GM19468 (cell line): Measurements from ENCODE around the gene OGFOD3.
"Not testable (repeated sequence)": the region's sequence is repeated elsewhere in the genome, so short reads cannot be mapped to it uniquely, and the experiment has no call there.

Source experiments
- ATAC-seq: cut with Tn5 transposase; IDR thresholded peaks from one replicate; pipeline ENCODE4 v1.9.1; 2021; ENCODE audit warnings: mild to moderate bottlenecking, moderate library complexity, moderate number of reproducible peaks; ENCODE audit not compliant: unreplicated experiment; ENCODE audit errors: extremely low read depth

Gene OGFOD3

DNA sequence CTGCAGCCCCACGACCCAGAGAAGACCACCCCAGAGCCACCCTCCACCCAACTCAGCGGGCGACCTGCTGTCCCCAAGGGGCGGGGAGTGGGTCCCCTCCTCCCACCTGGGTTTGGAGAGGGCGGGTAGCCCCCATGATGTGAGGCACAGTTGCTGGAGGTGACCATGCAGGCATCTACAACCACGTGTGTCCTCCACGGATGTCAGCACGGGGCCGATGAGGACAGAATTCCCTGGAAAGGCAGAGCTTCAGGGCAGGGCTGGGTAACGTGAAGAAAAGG, 39.7 kb downstream of the OGFOD3 start:
- no peak for ATAC-seq

DNA sequence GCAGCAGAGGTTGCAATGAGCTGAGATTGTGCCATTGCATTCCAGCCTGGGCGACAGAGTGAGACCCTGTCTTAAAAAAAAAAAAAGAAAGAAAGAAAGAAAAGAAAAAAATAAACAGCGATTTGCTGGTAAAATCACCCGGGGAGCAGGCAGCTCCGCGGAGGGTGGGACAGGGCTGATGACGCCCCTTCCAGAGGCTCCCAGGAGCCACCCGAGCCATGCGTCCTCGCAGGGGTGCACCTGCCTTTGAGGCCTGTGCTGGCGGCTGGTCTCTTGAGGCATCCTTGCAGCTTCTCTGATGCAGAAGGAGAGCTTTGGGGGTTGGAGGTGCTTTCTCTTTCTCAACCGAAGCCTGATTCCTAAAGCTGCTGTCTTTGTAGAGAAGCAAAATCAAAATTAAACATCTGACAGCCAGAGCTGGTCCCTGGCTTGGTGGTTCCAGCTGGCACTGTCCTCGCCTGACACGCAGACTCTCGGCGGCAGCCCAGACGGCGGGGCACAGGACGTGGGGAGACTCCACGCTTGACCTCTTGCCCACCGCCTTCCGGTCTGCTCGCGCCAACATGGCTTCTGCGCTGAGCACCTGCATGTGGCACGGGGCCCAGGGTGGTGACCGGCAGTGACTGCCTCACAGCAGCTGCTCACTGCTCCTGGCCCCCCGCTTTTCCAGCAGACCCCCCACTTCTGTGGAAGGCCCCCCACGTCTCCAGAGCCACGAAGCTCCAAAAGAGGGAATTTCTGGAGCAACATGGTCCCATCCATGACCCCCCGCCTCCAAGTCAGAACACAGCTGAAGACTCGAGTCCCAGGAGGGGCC, 40.3 kb downstream of the OGFOD3 start:
- ATAC-seq: no peak

DNA sequence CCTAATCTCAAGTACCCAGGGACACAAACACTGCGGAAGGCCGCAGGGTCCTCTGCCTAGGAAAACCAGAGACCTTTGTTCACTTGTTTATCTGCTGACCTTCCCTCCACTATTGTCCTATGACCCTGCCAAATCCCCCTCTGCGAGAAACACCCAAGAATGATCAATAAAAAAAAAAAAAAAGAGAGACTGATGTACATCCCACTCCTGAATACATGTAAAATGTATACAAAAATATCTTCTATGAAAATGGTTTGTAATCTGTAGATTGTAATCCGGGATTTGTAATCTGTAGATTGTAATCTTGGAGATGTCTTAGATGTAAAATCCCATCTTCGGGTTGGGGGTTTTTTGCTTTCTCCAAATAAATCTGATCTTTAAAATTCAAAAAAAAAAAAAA, 41.1 kb downstream of the OGFOD3 start:
- ATAC-seq: not testable (repeated sequence)

DNA sequence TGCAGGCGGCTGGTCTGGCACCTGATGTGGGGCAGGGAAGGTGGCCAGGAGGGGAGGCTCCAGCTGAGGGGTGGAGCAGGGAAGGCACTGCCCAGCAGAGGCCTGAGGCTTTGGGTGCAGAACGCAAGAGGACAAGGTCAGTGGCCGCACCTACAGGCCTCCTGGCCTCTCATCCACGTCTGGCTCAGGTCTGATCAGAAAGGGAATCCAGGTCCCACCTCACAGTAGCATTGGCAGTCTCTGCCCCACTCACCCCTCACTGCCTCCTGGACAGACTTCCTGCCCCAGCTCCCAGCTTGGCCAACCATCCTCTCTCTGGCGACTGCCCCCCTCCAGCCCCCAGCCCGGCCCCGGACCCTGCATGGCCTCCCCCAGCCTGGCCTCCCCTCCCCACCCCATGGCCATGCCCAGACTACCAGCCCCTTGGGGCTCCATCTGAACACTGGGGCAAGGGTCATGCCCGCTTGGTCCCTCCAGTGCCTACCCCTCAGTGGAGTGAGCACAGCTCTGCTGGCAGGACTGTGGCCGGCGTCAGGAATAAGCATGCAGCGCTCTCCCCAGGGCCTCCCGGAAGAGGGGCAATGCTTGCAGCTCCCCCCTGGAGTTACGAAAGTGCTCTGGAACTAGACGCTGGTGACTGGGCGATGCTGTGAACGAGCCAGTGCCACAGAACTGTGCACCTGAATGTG, 42.2 kb downstream of the OGFOD3 start:
- no peak for ATAC-seq

DNA sequence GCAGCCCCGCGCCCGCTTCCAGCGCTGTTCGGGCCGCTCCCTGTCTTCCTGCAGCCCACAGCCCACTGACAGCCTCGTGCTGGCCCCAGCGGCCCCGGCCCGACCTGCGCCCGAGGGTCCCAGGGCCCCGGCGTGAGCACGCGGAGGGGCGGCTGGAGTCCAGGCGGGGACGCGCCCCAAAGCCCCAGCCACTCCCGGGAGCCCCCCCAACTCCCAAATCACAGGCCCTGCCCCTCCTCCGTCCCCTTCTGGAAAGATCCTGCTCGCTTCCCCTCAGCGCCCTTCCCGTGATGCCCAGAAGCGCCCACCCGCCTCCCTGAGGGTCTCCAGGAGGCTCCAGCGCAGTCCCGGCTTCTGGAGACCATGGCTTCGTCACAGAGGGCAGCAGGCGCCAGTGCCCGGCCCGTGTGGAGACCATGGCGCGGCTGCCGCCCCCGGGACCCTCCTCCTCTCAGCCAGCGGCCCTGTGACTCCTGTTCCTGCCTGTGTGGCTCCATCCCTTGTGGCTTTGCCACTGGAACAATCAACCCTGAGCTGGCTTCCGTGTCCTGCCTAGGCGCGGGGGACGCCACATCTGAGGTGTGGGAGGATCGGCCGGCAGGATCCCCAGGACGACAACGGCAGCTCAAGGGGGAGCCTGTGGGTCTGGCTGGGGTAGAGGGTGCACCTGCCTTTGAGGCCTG, 42.9 kb downstream of the OGFOD3 start:
- ATAC-seq: no peak

DNA sequence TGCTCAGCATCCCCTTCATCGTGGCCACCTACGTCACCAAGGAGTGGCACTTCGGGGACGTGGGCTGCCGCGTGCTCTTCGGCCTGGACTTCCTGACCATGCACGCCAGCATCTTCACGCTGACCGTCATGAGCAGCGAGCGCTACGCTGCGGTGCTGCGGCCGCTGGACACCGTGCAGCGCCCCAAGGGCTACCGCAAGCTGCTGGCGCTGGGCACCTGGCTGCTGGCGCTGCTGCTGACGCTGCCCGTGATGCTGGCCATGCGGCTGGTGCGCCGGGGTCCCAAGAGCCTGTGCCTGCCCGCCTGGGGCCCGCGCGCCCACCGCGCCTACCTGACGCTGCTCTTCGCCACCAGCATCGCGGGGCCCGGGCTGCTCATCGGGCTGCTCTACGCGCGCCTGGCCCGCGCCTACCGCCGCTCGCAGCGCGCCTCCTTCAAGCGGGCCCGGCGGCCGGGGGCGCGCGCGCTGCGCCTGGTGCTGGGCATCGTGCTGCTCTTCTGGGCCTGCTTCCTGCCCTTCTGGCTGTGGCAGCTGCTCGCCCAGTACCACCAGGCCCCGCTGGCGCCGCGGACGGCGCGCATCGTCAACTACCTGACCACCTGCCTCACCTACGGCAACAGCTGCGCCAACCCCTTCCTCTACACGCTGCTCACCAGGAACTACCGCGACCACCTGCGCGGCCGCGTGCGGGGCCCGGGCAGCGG, 43.6 kb downstream of the OGFOD3 start:
- ATAC-seq: no peak

DNA sequence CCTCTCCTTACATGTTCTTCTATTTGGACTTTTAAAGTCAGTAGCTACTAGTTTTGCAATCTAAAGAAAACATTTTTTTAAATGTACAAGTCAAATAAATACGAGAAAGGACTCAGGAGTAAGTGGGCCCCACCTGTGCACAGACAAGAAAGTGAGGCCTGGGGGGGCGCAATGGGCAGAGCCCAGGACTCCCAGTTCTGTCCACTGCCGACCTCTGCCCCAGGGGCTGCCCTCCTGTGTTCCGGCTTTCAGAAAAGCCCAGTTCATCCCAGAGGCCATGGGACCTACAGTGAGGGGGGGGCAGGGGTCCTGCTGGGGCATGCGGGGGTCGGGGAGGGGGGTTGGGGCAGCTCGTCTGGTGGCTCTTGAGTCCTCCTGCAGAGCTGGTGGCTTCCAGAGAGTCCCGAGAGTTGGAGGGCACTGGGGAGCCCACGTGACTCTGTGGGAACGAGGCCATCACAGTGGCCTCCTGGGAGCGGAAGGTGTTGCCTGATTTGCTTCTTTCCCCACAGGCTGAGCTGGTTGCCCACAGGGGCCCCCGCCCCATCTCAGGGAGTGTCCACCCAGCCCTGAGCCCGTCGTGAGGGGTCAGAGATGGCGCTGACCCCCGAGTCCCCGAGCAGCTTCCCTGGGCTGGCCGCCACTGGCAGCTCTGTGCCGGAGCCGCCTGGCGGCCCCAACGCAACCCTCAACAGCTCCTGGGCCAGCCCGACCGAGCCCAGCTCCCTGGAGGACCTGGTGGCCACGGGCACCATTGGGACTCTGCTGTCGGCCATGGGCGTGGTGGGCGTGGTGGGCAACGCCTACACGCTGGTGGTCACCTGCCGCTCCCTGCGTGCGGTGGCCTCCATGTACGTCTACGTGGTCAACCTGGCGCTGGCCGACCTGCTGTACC, 44.4 kb downstream of the OGFOD3 start:
- ATAC-seq: no peak

DNA sequence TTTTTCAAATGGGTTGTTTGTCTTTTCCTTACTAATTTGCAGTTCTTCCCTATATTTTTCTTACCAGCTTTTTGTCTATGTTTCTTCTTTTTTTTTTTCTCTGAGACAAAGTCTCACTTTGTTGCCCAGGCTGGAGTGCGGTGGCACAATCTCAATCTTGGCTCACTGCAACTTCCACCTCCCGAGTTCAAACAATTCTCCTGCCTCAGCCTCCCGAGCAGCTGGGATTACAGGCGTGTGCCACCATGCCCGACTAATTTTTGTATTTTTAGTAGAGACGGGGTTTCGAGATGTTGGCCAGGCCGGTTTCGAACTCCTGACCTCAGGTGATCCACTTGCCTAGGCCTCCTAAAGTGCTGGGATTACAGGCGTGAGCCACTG, 45.3 kb downstream of the OGFOD3 start:
- ATAC-seq: not testable (repeated sequence)

DNA sequence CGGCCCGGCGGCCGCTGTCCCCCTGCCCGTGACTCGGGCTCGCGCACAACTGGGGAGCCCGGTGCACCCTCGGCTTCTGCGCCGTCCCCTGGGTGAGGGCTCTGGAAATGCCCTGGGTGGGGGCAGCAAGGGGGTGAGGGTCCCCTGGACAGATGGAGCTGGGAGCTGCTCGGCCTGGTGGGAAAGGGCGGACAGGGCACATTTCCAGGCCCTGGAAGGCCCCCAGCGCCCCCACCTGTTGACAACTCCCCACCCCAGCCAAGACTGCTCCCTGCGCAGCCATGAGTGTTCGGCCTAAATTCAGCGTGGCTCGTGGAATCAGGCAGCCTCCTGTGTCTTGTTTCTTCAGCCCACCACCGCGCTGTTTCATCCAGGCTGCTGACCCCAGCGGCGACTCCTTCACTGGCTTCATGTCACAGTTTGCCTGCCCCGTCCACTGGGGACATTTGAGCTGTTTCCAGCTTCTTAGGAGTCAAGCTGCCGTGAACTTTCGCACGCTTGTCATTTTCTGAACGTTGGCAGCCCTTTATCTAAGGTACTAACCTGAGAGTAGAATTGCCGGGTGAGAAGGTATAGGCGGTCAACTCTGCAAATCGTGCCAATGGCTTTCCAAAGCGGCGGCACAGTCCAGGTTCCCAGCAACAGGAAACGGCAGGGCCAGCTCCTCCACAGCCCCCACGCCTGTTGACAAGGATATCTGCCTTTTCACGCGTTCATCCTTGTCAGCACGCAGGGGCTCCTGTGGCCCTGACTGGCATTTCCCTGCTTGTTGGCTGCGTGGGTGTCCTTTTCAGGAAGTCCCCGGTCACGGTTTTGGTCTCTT, 45.9 kb downstream of the OGFOD3 start:
- no peak for ATAC-seq

DNA sequence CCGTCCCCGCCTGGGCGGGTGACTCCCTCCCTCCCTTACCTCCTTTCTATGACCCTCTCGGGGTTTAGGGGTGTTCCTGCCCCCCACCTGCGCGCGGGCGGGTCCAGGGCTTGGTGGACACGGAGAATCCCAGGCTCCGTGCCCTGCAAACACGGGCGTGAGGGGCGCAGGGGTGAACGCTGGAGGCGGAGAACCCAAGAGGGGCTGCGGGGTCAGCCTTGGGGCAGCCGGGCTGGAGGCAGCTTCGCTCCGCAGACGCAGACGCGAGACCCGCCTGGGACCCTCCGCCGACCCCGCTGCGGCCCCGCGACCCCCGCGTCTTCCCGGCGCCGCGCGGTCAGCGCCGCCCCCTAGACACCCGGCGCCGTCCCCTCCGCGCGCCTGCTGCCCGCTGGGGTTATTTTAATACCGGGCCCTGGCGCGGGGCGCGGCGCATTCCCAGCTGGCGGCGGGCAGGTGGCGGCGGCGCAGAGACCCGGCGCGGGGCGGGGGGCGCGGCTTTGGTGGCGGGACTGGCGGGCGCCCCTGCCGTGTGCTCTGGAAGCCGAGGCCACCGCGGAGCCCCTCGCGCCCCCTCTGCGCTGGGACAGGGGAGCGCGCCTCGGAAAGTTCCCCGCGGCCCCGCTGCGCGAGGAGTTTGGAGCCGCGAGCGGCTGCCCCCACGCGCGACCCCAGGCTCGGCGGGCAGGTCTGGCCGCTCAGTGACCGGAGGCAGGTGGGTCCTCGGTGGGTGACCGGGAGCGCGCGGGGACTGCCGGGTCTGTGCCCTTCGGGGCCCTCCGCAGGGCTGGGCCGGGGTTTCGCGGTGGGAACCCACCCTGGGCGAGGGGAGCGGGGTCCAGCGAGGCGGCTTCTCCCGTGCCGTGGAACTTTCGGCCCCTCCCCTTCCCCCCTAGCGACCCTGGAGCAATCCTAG, 46.8 kb downstream of the OGFOD3 start, which contains the start of gene UTS2R:
UTS2R (plus strand) TSS at position 433 of the 916 bp plus-strand sequence. CDS start 2,560 bp downstream, outside the sequence.
- ATAC-seq: no peak

DNA sequence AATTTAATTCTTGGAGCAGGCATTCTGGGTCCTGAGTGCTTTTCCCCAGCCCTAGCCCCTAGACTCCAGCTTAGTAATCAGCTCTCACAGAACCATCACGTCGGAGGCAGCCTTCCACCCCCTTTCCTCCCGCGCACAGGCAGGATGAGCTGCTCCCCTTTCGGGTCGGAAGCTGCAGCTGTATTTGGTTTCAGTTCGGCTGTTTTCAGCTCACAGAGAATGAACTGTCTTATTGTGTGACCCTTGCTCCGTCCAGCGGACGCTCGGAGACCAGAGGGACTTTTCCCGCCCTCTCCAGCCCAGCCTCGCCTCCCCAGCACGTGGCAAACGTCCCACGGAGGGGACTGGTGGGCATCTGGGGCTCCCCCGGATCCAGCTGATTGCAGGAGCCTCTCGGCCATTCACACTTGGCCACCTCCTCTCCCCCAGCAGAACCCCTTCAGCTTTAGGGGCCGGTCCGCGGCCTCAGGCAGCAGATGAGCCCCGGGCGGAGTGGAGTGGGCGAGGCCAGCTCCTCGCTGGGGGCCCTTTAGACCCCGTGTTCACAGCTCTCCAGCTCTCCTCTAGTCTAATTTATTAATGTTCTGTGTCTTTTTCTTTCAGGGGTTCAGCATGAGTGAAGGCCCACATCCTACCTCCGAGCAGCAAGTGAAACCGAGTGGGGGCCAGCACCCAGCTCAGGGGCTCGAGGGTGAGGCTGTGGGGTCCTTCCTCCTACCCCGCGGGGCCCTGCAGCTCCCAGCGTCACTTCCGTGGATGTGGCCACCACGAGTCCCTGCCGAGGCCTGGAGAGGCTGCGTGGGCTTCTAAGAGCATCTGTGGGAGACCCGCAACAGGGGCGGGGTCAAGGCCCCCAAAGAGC, 47.7 kb downstream of the OGFOD3 start:
- no peak for ATAC-seq

DNA sequence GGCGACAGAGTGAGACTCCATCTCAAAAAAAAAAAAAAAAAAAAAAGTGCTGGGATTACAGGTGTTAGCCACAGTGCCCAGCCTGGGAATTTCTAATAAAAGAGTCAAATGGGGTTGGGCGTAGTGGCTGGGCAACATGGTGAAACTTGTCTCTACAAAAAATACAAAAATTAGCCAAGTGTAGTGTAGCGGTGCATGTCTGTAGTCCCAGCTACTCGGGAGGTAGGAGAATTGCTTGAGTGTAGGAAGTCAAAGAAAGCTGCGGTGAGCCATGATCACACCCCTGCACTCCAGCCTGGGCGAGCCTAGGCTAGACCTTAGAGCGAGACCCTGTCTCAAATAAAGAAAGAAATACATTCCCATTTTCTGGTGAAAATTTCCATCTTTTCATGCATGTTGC, 49.2 kb downstream of the OGFOD3 start:
- no peak for ATAC-seq

DNA sequence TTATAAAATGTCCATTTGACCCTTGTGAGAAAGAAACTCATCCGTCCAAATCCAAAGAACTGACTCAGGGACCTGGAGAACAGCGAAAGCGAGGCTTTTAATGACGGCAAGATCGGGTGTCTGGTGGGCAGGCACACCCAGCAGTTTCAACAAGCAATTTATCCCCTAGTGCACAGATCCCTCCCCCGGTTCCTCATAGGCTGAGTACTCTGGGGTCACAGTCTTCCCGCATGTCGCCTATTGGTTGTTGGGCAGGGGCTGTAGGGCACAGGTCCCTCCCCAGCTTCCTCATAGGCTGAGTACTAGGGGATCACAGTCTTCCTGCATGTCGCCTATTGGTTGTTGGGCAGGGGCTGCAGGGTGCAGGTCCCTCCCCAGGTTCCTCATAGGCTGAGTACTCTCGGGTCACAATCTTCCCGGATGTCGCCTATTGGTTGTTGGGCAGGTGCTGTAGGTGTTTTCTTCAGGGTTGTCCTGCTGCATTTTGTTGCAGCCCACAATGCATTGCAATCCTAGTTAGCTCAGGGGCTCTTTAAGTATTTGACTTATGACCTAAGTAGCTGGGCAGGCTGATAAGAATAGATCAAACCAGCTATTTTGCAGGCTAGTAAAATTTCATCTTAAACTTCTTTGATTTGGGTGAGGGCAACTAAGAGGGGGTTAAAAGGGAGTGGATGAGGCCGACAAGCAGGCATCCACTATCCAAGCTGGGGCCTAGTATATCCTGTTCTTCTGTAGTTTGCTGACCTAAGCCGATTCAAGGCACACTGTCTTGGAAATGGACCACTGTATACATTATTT, 50.5 kb downstream of the OGFOD3 start:
- no peak for ATAC-seq

DNA sequence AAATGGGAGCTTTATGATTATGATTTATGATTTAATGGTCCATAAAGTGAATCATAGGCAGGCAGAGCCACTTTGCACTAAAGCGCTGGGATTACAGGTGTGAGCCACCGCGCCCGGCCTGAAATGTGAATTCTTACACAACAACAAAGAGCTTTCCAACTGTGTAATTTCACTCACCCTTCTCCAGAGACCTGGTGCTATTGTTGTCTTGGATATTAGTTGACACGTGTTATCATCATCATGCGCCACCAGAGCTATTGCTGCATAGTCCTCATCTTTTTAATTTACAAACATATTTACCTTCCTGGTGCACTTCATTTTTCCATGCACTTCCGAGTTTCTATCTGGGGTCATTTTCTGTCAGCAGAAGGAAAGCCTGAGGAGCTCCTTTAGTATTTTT, 51.6 kb downstream of the OGFOD3 start:
- ATAC-seq: no peak

DNA sequence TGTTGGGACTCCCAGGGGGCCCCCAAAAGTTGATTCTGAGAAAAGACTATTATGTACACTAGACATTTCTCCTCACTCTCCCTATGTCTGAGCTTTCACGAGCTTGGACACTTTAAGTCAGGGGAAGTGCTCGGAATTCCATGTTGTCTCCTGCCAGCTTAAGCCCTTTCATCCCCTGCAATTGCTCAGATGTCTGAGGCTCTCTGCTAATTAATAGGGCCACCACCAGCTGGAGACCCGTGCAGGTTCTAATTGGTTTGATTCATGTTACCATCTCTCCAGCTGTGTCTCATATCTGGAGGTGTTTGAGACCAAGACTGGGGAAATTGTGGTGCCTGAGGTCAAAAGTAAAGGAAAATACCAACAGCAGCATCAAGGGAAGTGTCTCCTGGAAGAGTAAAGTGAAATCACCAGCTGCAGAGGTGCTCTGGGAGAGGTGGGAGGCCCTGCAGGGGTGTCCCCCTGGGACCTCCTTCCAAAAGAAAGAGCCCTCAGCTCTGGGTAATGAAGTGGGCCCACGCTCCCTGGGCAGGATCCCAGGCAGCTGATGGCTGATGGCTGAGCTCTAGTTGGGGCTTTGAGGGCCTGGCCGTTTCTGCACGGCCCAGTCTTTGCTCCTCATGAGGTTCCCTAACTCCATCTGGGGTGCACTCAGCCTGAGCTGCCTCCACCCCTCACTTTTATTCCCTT, 52.6 kb downstream of the OGFOD3 start:
- no peak for ATAC-seq
